Activated CD4-positive, alpha-beta T cell treated with anti-CD3 and anti-CD28 coated beads for 24 hours (primary cell): ENCODE data around the gene SLC12A7.
"Not testable (repeated sequence)": the region's sequence is repeated elsewhere in the genome, so short reads cannot be mapped to it uniquely, and the experiment has no call there.

ENCODE experiments used
- DNase-seq, 2 donors: peaks; one replicate each; pipeline ENCODE4 v3.0.0-alpha.2; 2020; ENCODE audit warnings: low read depth in 2 of 2

The SLC12A7 gene

DNA sequence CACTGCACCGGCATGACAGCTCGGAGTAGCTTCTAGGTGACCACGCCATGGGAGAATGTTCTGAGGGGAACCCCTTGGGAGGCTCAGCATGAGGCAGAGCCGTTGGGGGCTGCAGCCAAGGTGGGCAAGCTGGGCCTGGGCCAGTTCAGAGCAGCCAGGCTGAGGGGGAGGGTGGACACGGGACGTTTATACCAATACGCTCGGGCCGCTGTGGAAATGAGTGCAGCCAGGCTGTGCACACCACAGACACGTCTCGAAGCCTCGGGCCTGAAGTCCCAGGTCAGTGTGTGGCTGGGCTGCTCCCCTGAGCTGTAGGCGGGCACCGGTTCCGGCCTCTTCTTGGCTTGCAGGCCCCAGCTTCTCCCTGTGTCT, 28.9 kb upstream of the SLC12A7 start:
- DNase-seq = no peak

DNA sequence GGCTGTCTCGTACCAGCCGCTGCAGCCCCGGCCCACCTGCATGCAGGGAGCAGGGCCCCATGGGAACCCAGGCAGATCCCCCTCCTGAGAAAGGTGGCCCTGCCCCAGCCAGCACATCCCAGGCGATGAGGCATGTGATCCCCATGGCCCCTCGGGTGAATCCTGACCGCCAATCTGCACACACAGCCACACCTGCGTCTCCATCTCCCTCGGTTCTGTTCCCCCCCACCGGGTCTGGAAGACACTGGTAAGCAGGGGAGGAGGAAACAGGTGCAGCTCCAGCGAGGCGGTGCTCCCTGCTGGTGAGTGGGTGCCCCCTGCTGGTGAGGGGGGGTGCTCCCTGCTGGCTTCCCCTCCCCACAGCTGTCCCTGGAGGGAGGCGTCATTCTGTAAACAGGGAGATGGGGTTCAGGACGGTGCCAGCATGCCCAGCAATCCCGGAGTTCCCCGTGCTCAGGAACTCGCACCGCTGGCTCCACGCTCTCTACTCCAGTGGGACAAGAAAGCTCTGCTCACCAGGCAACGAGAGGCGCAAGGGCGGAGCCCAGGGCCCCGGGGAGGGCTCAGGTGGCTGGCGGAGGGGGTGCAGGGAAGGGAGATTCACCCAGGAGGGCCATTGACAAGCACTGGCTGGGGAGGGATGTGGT, 28.4 kb upstream of the SLC12A7 start:
- DNase-seq = peak; percentile 75 to 77

DNA sequence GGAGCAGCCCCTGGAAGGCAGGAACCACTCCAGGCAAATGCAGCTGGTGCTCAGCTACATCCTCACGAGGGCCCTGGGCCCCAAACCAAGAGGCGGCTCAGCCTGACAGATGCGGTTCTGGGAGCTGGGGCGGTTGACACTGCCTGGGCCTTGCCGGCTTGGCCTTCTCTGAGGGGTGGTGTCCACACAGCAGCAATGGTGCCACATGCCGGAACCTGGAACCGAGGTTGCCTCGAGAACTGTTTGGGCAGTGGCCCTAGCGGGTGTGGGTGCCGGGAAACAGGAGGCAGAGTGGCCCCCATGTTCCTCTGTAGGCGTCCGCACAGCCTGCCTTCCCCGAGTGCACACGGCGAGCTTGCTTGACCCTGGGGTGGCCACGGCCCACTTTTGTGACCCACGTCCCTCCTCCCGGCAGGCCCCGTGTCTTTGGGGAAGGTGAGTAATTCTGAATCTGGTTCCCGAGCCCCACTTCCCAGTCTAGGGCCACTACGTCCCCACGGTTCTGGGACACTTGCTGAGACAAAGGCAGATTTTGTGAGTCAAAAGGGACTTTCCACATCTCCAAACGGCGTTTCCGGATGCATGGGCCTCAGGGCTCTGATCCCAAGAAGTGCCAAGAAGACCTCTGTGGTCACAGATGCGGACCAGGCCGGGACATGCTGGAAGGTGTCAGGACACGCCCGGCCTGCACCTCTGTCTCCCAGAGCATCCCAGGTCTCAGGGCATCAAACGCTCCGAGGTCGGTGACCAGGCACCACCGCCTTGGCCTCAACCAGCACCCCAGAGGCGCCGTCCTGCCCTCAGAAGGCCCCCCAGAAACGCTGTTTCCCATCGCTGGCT, 27.7 kb upstream of the SLC12A7 start:
- no peak for DNase-seq

DNA sequence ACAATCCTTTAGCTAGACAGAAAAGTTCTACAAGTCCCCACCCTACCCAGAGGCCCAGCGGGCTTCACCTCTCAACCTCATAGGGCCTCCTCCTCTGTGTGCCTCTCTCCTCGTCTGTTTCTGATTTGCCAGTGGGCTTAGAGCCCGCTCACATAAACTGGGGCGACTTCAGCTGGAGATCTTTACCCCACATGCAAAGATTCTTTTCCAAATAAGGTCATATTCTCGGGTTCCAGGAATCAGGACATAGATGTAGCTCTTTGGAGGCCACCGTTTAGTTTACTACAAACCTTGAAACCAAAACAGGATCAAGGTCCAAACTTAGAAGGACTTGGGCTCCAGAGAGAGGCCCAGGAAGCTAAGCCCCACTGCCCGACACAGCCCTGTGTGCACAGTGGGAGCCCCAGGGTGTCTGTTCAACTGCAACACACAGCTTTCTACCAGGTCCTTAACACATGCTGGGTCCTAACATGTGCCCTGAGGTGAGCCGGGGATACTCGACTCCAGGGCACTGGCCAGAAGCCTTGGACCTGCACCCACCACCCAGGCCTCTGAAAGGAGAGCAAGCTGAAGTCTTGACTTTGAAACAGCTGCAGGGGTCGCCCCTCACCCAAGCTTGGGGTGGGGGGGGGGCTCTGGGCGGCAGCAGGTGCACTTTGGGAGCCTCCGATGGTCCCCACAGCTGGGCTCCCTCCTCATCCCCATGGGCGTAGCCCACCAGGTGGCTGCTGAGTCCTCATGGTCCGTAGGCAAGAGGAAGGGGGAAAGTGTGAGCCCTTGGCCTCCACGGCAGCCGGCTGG, 26.8 kb upstream of the SLC12A7 start:
- DNase-seq = no peak

GRCh38 chr5:1137567-1138444, 25.9 kb upstream of the SLC12A7 start:
- DNase-seq = no peak

DNA sequence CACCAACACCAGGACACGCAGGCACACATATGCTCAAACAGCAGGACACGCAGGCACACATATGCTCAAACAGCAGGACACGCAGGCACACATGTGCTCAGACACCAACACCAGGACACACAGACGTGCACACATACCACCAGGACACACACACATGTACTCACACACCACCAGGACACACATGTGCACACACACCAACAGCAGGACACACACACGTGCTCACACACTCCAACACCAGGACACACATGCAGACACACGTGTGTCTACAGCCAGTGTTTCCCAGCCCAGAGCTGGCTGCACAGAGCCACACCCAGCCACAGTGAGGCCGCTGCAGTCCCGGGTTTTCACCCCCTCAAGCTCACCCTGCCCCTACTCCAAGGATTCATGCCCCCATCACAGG, 25.0 kb upstream of the SLC12A7 start:
- DNase-seq = no peak

- DNase-seq = no peak
These were observed 24.0 kb upstream of the SLC12A7 start for GRCh38 chr5:1135696-1136525.

DNA sequence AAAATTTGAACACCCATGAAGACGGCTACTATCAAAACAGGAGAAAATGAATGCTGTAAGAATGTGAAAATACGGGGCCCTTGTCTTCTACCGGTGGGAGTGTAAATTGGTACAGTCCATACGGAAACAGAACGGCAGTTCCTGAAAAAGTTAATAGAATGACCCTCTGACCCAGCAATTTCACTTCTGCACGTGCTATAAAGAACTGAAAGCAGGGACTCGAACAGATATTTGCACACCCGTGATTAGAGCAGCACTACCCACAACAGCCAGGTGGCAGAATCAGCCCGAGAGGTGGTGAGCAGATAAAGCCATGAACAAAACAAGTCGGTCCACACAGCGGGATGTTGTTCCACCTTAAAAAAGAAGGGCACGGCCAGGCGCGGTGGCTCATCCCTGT, 22.6 kb upstream of the SLC12A7 start:
- no peak for DNase-seq

DNA sequence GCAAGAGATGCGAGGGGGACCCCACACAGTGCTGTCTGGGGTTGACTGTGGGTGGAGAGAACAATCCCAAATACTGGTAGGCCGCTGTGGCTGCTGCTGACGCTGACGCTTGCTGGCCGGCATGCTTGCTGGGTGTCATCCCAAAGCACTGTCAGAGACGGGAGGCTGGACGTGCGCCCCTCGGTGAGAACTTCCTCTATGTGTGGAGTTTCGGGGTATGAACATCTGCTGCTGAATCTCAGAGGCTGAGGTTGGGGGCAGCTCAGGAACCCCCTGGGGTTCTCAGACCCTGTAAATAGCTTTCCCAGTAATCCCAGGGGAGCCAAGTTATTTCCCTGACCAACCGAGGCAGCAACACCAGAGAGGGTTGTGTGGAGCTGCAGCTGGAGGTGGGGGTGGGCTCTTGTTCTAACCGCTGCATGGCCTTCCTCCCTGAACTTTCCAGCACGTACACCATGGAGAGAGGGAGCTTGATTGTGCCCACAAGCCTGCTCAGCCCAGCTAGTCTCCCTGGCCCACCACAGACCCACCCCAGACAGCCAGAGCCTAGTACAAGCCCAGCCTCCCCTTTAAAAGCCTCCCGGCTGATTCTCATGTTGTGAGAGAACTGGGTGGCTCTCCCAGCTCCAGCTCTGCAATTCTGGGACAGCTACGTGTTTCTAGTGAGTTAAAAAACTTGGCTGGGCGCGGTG, 21.8 kb upstream of the SLC12A7 start:
- no peak for DNase-seq

DNA sequence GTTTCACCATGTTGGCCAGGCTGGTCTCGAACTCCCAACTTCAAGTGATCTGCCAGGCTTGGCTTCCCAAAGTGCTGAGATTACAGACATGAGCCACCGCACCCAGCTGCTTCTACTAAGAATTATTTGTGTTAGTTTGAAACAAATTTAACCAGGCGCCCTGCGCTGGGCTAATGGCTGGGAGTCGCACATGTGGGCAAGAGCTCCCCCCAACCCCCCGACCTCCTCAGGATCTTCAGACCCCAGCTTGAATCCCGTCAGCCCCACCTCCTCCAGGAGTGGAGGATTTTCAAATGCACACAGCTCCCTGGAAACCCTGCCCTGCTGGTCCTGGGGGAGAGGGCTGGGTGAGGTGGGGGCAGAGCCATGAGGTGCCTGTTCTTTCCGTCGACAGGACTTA, 21.2 kb upstream of the SLC12A7 start:
- no peak for DNase-seq

GRCh38 chr5:1132570-1132969, 20.7 kb upstream of the SLC12A7 start:
- no peak for DNase-seq

- no peak for DNase-seq
These were observed 19.9 kb upstream of the SLC12A7 start for GRCh38 chr5:1131726-1132125.

GRCh38 chr5:1131191-1131621, 19.3 kb upstream of the SLC12A7 start:
- no peak for DNase-seq

GRCh38 chr5:1130218-1130946, 18.5 kb upstream of the SLC12A7 start:
- DNase-seq = no peak

- DNase-seq = no peak
These were observed 17.8 kb upstream of the SLC12A7 start for GRCh38 chr5:1129711-1130055.

GRCh38 chr5:1128977-1129710, 17.3 kb upstream of the SLC12A7 start:
- no peak for DNase-seq

DNA sequence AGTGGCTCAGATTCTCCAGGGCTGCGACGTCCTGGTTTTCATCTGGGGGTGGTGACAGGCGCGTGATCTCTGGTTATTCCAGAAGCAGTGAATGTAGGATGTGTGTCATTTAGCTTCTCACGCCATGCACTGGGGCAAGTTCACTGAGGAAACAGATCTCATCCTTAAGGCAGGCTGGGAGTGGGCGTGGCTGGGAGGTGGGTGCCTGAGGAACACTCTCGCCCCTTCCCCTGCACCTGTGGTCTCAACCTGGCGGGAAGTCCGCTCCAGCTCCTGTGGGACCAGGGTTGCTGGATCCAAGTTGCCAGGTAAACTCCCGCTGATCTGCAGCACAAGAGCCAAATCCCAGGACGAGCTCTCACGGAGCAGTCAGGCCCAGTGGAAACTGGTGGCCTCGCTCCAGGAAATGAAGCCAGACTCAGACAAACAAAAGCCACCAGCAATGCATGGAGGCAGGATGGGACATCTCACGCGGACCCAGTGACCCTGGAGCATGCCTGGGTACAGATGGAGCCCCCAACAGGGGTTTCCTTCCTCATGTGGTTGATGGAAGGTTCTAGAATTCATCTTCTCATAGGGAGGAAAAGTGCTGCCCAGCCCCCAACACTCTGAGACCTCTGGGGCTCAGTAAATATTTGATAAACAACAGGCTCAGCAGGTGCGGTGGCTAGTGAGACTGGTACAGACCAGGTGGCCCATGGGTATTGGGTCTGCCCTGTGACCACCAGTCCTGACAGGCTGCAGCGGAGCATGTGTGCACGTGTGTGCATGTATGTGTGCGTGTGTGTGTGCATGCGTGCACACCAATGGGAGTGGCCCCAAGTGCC, 16.3 kb upstream of the SLC12A7 start:
- DNase-seq = no peak

- DNase-seq = not testable (repeated sequence)
These were observed 13.8 kb upstream of the SLC12A7 start for GRCh38 chr5:1125695-1126094.
